GM12891 (cell line): ENCODE results near the gene HOXC5.

Source experiments
- PAX5 ChIP-seq: IDR thresholded peaks from 2 replicates; pipeline ENCODE4 v1.6.1; 2011; ENCODE audit warnings: low read length, moderate library complexity, mild to moderate bottlenecking; ENCODE audit not compliant: insufficient read depth, severe bottlenecking
- POLR2A ChIP-seq: IDR thresholded peaks from 2 replicates; pipeline ENCODE4 v1.6.1; 2011; ENCODE audit warnings: low read depth, low read length, control low read depth
- POLR2AphosphoS5 ChIP-seq: IDR thresholded peaks from 2 replicates; pipeline ENCODE4 v1.6.1; 2011; ENCODE audit warnings: low read depth, low read length, control low read depth
- SPI1 ChIP-seq: IDR thresholded peaks from 2 replicates; pipeline ENCODE4 v1.6.1; 2011; ENCODE audit warnings: low read depth, low read length, control low read depth
- TAF1 ChIP-seq: IDR thresholded peaks from 2 replicates; pipeline ENCODE4 v1.6.1; 2011; ENCODE audit warnings: low read depth, low read length, control low read depth

- TF ChIP-seq SPI1 (no peak), POLR2A (no peak), POLR2AphosphoS5 (no peak), TAF1 (no peak), PAX5 (no peak)
Observed at GRCh38 chr12:54071942-54072341, 39.1 kb downstream of the HOXC5 start.
